Trophoblast cell (in vitro differentiated cells and primary cell): ENCODE measurements around the gene BEND3.

Experiments used
- DNase-seq, 2 donors: peaks; one replicate each; pipeline ENCODE4 v3.0.0-alpha.2; 2016
- H2AFZ ChIP-seq: 2 replicates; pipeline ENCODE4 v1.6.1; 2013; ENCODE audit warnings: low read length, moderate library complexity, mild to moderate bottlenecking; ENCODE audit not compliant: insufficient read depth, poor library complexity
- H2AK5ac ChIP-seq: 2 replicates; pipeline ENCODE4 v1.6.1; 2013; ENCODE audit warnings: mild to moderate bottlenecking, low read length
- H2BK120ac ChIP-seq: 2 replicates; pipeline ENCODE4 v1.6.1; 2013; ENCODE audit warnings: low read length, mild to moderate bottlenecking, moderate library complexity; ENCODE audit not compliant: insufficient read depth, poor library complexity
- H2BK12ac ChIP-seq: 2 replicates; pipeline ENCODE4 v1.6.1; 2013; ENCODE audit warnings: mild to moderate bottlenecking, low read length, moderate library complexity
- H2BK5ac ChIP-seq: 2 replicates; pipeline ENCODE4 v1.6.1; 2013; ENCODE audit warnings: low read length, low read depth, moderate library complexity, mild to moderate bottlenecking; ENCODE audit not compliant: poor library complexity
- H3K14ac ChIP-seq: 2 replicates; pipeline ENCODE4 v1.6.1; 2013; ENCODE audit warnings: mild to moderate bottlenecking, low read length
- H3K18ac ChIP-seq: 2 replicates; pipeline ENCODE4 v1.6.1; 2013; ENCODE audit warnings: mild to moderate bottlenecking, low read length
- H3K23ac ChIP-seq: 2 replicates; pipeline ENCODE4 v1.6.1; 2013; ENCODE audit warnings: low read length
- H3K27ac ChIP-seq: 2 replicates; pipeline ENCODE4 v1.5.1; 2013; ENCODE audit warnings: low read depth, mild to moderate bottlenecking, inconsistent platforms, low read length, moderate library complexity
- H3K27me3 ChIP-seq: 2 replicates; pipeline ENCODE4 v1.6.1; 2013; ENCODE audit warnings: inconsistent platforms, mild to moderate bottlenecking, low read length, moderate library complexity; ENCODE audit not compliant: insufficient read depth
- H3K36me3 ChIP-seq, 2 experiments: 1 replicate in 1 of 2; 2 replicates in 1 of 2; pipeline ENCODE4 v1.6.1; 2013; ENCODE audit warnings: low read length in 2 of 2, mild to moderate bottlenecking in 2 of 2, moderate library complexity in 1 of 2; ENCODE audit not compliant: insufficient read depth in 2 of 2, control insufficient read depth in 1 of 2
- H3K4ac ChIP-seq: 2 replicates; pipeline ENCODE4 v1.6.1; 2013; ENCODE audit warnings: low read depth, mild to moderate bottlenecking, low read length, moderate library complexity
- H3K4me1 ChIP-seq, 2 experiments: 1 replicate in 1 of 2; 2 replicates in 1 of 2; pipeline ENCODE4 v1.6.1; 2013; ENCODE audit warnings: low read length in 2 of 2, mild to moderate bottlenecking in 2 of 2, moderate library complexity in 1 of 2; ENCODE audit not compliant: insufficient read depth in 2 of 2, control insufficient read depth in 1 of 2
- H3K4me2 ChIP-seq: 2 replicates; pipeline ENCODE4 v1.6.1; 2013; ENCODE audit warnings: inconsistent platforms, mild to moderate bottlenecking, low read length, moderate library complexity
- H3K4me3 ChIP-seq: 2 replicates; pipeline ENCODE4 v1.5.1; 2013; ENCODE audit warnings: mild to moderate bottlenecking, low read depth, low read length, inconsistent platforms
- H3K79me1 ChIP-seq: one replicate; pipeline ENCODE4 v1.6.1; 2013; ENCODE audit warnings: low read length
- H3K79me2 ChIP-seq: 2 replicates; pipeline ENCODE4 v1.6.1; 2013; ENCODE audit warnings: low read length, mild to moderate bottlenecking; ENCODE audit not compliant: control insufficient read depth, insufficient read depth, poor library complexity
- H3K9ac ChIP-seq: 2 replicates; pipeline ENCODE4 v1.6.1; 2013; ENCODE audit warnings: mild to moderate bottlenecking, low read length
- H3K9me3 ChIP-seq: 2 replicates; pipeline ENCODE4 v1.6.1; 2013; ENCODE audit warnings: low read depth, mild to moderate bottlenecking, control low read depth, inconsistent platforms, low read length; ENCODE audit not compliant: insufficient read depth
- H4K12ac ChIP-seq: 2 replicates; pipeline ENCODE4 v1.6.1; 2013; ENCODE audit warnings: low read depth, mild to moderate bottlenecking, low read length, moderate library complexity
- H4K8ac ChIP-seq: 2 replicates; pipeline ENCODE4 v1.6.1; 2013; ENCODE audit warnings: low read depth, mild to moderate bottlenecking, low read length, moderate library complexity
- H4K91ac ChIP-seq: one replicate; pipeline ENCODE4 v1.6.1; 2013; ENCODE audit warnings: low read depth, mild to moderate bottlenecking, low read length, moderate library complexity
- WGBS: extraction: QIAGEN DNeasy Blood & Tissue Kit; methylation state at CpG from one replicate; pipeline ENCODE4 v1.1.7; 2013; ENCODE audit warnings: missing lambda C conversion rate; ENCODE audit not compliant: insufficient read length, insufficient coverage; ENCODE audit errors: extremely low coverage; 5-methylcytosine and 5-hydroxymethylcytosine counted together

BEND3 gene

DNA sequence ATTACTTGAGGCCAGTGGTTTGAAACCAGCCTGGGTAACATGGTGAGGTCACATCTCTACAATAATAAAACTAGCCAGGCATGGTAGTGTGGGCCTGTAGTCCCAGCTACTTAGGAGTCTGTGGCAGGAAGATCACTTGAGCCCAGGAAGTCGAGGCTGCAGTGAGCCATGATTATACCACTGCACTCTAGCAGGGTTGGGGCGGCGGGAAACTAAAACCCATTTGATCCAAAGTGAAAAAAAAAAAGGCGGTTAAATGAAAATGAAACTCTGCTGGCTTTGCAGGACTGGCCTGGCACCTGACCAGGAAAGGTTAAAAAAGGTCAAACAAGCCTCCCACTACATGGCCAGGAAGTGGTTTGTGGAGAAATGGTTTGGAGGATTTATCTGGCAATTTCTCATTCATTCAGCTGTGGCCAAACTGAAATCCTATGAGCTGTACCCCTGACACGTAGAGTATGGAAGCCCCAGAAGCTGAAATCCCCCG lies 50.7 kb downstream of the BEND3 start:
- Histone ChIP-seq H3K36me3 (peaks cover 12 to 18% of the 10 kb centered on the region in 2 experiments), H2BK12ac (no peak overlapping the region), H3K9ac (no peak overlapping the region), H2AFZ (no peak overlapping the region), H3K23ac (no peak overlapping the region), H3K79me2 (no peaks in the 10 kb centered on the region), H4K91ac (no peak overlapping the region), H2BK5ac (no peak overlapping the region), H3K14ac (no peak overlapping the region), H2AK5ac (no peak overlapping the region), H3K4me2 (no peak overlapping the region), H3K79me1 (no peaks in the 10 kb centered on the region), H3K4me1 (no peaks in the 10 kb centered on the region), H3K4ac (no peak overlapping the region), H2BK120ac (no peak overlapping the region), H4K12ac (no peak overlapping the region), H3K4me3 (no peak overlapping the region), H3K27me3 (no peaks in the 10 kb centered on the region), H3K9me3 (no peaks in the 10 kb centered on the region), H3K18ac (no peak overlapping the region), H4K8ac (no peak overlapping the region), H3K27ac (no peak overlapping the region)
- WGBS = no CpG with 5 or more reads among the region's 6 CpGs
- no peak for DNase-seq

DNA sequence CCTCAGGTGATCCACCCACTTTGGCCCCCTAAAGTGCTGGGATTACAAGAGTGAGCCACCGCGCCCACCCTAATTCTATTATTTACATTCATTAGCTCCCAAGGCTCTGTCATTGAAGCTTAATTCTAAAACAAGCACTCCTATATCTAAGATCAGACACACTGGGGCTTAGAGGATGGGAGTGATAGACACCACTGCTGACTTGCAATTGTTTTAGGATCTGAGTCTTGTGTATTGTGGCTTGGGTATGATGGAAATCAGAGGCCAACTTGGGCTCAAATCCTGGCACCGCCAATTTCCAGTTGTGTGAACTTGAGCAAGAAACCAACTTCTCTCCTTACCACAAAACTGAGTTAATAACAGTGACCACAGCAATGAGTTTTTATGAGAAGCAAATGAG lies 52.6 kb downstream of the BEND3 start:
- H3K9me3 ChIP-seq = no peaks in the 10 kb centered on the region
- WGBS = no CpG with 5 or more reads among the region's 3 CpGs

DNA sequence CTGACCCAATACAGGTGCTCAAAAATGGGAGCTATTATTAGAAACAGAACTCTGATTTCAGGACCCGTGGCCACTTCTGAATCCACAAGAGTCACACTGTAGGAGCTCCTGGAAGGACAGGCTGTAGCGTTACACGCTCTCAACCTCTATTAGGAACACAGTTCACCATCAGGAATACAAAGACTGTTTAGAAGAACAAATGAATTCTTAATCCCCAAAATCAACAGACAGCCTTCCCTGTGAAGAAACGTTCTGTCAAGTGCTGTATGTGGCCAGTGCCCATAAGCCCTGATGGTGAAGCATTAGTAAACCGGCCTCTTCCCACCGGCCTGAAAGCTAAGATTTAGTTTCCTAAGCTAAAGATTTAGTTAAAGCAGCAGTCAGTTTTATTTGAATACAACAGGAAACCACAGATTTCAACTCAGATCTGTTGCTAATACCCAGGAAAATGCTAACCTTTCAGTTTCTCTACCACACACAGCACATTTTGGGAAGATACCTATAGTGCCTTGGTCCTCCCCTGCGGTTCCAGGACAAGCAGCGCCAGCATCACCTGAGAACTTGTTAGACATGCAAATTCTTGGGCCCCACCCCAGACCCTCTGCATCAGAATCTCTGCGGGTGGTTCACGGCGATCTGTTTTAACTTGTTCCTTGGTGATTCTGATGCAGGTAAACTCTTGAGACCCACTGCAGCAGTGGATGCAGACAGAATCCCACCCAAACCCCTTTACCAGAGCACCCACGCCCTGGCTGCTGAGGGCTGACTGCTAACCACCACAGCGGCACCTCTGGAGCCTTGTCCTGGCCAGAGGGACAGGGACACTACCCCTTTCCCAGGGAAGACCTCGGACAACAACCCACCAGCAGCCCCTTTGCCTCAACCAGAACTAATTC lies 53.9 kb downstream of the BEND3 start:
- Histone ChIP-seq H3K4me3 (no peak overlapping the region), H2AK5ac (no peak overlapping the region), H4K12ac (no peak overlapping the region), H3K27ac (no peak overlapping the region), H4K8ac (no peak overlapping the region), H3K14ac (no peak overlapping the region), H3K79me1 (no peaks in the 10 kb centered on the region), H3K4me2 (no peak overlapping the region), H3K9ac (no peak overlapping the region), H2AFZ (no peak overlapping the region), H2BK120ac (no peak overlapping the region), H3K23ac (no peak overlapping the region), H3K4me1 (peaks cover 0 to 2% of the 10 kb centered on the region in 2 experiments), H4K91ac (no peak overlapping the region), H3K79me2 (no peaks in the 10 kb centered on the region), H3K4ac (no peak overlapping the region), H2BK12ac (no peak overlapping the region), H2BK5ac (no peak overlapping the region), H3K27me3 (no peaks in the 10 kb centered on the region), H3K9me3 (no peaks in the 10 kb centered on the region), H3K18ac (no peak overlapping the region), H3K36me3 (no peaks in the 10 kb centered on the region)
- no CpG with 5 or more reads among the region's 14 CpGs for WGBS
- peak; percentile 59 to 61 for DNase-seq

More for the DNA sequence above, 52.6 kb downstream of the BEND3 start:
- Histone ChIP-seq H2AFZ (no peak overlapping the region), H3K18ac (no peak overlapping the region), H3K14ac (no peak overlapping the region), H2BK5ac (no peak overlapping the region), H3K4ac (no peak overlapping the region), H3K4me1 (peaks cover 0 to 2% of the 10 kb centered on the region in 2 experiments), H4K91ac (no peak overlapping the region), H4K8ac (no peak overlapping the region), H3K36me3 (peaks cover 0 to 1% of the 10 kb centered on the region in 2 experiments), H3K23ac (no peak overlapping the region), H3K27ac (no peak overlapping the region), H3K4me3 (no peak overlapping the region), H4K12ac (no peak overlapping the region), H3K27me3 (no peaks in the 10 kb centered on the region), H2BK120ac (no peak overlapping the region), H2AK5ac (no peak overlapping the region), H2BK12ac (no peak overlapping the region), H3K4me2 (no peak overlapping the region), H3K9ac (no peak overlapping the region), H3K79me1 (no peaks in the 10 kb centered on the region), H3K79me2 (no peaks in the 10 kb centered on the region)
- no peak for DNase-seq

DNA sequence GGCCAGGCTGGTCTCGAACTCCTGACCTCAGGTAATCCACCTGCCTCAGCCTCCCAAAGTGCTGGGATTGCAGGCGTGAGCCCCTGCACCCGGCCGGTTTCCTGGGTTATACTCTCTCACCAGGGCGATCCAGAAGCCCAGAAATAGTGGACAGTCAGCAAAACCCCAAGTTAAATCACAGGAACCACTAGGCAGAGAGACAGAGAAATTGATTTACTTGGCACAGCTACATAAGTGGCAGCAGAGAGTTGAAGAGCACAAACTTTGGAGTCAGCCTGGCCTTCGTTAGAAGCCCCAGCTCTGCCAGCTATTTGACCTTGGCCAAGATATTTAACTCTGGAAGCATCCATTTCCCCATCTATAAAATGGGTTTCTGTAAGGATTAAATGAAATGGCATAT lies 54.6 kb downstream of the BEND3 start:
- Histone ChIP-seq H3K27me3 (no peaks in the 10 kb centered on the region), H3K18ac (no peak overlapping the region), H3K4me3 (no peak overlapping the region), H3K79me2 (no peaks in the 10 kb centered on the region), H2AK5ac (no peak overlapping the region), H2AFZ (no peak overlapping the region), H2BK12ac (no peak overlapping the region), H2BK5ac (no peak overlapping the region), H3K79me1 (no peaks in the 10 kb centered on the region), H3K14ac (no peak overlapping the region), H3K4me2 (no peak overlapping the region), H3K36me3 (no peaks in the 10 kb centered on the region), H3K4me1 (peaks cover 0 to 2% of the 10 kb centered on the region in 2 experiments), H3K27ac (no peak overlapping the region), H4K12ac (no peak overlapping the region), H2BK120ac (no peak overlapping the region), H3K9me3 (no peaks in the 10 kb centered on the region), H3K23ac (no peak overlapping the region), H3K9ac (no peak overlapping the region), H3K4ac (no peak overlapping the region), H4K8ac (no peak overlapping the region), H4K91ac (no peak overlapping the region)
- DNase-seq = no peak
- WGBS = no CpG with 5 or more reads among the region's 6 CpGs
